PC-9 (cell line): ENCODE results near the gene WDR44.
"Not testable (repeated sequence)": the region's sequence is repeated elsewhere in the genome, so short reads cannot be mapped to it uniquely, and the experiment has no call there.

Source experiments
- EZH2 ChIP-seq: fragments of 200-600 bp; sonication (generic); IDR thresholded peaks from 2 replicates; pipeline ENCODE4 v1.8.0; 2017; ENCODE audit warnings: antibody characterized with exemption, low read depth
- TF ChIP-seq, protein P1 (sequence below): fragments of 200-600 bp; sonication (generic); conservative IDR thresholded peaks from 2 replicates; pipeline ENCODE4 v1.6.1; 2017; ENCODE audit warnings: mixed run types, antibody characterized with exemption, mild to moderate bottlenecking, moderate library complexity

DNA sequence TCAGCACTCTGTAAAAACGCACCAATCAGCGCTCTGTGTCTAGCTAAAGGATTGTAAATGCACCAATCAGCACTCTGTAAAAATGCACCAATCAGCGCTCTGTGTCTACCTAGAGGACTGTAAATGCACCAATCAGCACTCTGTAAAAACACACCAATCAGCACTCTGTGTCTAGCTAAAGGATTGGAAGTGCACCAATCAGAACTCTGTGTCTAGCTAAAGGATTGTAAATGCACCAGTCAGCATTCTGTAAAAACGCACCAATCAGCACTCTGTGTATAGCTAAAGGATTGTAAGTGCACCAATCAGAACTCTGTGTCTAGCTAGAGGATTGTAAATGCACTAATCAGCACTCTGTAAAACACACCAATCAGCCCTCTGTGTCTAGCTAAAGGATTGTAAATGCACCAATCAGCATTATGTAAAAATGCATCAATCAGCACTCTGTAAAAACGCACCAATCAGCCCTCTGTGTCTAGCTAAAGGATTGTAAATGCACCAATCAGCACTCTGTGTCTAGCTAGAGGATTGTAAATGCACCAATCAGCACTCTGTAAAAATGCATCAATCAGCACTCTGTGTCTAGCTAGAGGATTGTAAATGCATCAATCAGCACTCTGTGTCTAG, 124.9 kb downstream of the WDR44 start:
- TF ChIP-seq, protein P1, sequence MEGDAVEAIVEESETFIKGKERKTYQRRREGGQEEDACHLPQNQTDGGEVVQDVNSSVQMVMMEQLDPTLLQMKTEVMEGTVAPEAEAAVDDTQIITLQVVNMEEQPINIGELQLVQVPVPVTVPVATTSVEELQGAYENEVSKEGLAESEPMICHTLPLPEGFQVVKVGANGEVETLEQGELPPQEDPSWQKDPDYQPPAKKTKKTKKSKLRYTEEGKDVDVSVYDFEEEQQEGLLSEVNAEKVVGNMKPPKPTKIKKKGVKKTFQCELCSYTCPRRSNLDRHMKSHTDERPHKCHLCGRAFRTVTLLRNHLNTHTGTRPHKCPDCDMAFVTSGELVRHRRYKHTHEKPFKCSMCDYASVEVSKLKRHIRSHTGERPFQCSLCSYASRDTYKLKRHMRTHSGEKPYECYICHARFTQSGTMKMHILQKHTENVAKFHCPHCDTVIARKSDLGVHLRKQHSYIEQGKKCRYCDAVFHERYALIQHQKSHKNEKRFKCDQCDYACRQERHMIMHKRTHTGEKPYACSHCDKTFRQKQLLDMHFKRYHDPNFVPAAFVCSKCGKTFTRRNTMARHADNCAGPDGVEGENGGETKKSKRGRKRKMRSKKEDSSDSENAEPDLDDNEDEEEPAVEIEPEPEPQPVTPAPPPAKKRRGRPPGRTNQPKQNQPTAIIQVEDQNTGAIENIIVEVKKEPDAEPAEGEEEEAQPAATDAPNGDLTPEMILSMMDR = not testable (repeated sequence)
- TF ChIP-seq EZH2 = not testable (repeated sequence)
